BE2C (cell line): ENCODE data around the gene RAB40B.

Experiments used
- DNase-seq: peaks from one replicate; pipeline ENCODE4 v3.0.0-alpha.2; 2020
- H3K27me3 ChIP-seq: fragments of 250-450 bp; sonication (Bioruptor Pico); 2 replicates; pipeline ENCODE4 v1.5.1; 2020; ENCODE audit warnings: mild to moderate bottlenecking
- H3K36me3 ChIP-seq: fragments of 250-450 bp; sonication (Bioruptor Pico); 2 replicates; pipeline ENCODE4 v1.5.1; 2020; ENCODE audit warnings: mild to moderate bottlenecking
- H3K4me1 ChIP-seq: fragments of 250-450 bp; sonication (Bioruptor Pico); 2 replicates; pipeline ENCODE4 v1.5.1; 2020
- H3K4me3 ChIP-seq: 2 replicates; pipeline ENCODE4 v1.5.1; 2011; ENCODE audit warnings: low read depth, low read length
- H3K9me3 ChIP-seq: fragments of 250-450 bp; sonication (Bioruptor Pico); 2 replicates; pipeline ENCODE4 v1.5.1; 2020
- TF ChIP-seq, protein P1 (sequence below): IDR thresholded peaks from 2 replicates; pipeline ENCODE4 v1.5.1; 2012; ENCODE audit warnings: mild to moderate bottlenecking, low read depth, low read length

The RAB40B gene

DNA sequence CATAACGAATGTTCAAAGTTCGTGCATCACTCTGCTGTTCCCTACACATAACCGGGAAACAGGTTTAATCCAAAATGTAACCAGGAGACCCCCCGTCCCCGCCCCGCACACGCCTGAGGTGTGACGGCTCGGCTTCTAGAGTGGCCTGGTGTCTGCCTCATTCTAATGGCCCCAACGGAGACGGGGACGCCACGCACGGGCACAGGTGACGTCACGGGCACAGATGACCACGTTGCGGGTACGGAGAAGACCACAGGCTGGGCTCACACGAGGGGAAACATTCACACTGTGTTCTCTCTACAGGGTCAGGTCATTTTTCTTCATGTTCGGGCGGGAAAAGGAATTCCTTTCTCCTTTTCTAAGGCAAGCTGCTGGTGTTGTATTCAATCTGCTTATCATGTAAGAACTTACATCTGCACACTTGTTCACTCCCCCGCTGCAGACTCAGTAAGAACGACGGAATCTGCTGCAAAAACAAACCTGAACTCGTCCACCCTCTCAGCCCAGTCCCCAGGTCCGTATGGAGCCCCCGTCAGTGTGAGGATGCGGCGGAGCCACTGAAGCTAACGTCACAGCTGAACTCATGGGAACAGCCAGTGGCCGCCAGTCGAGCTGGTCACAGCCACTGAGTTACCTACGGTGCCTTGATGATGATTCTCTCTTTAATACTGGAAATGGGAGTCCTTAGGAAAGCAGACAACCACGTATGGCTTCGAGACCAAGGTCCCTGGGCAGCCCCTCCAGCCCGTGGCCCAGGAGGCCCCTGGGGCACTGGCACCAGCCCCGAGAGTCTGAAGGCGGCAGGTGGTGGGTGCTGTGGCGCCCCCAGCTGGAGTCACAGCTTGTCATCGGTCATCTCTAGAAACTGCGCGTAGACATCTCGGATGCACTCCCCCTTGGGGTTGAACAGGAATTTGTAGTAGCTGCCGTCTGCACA, 83.1 kb downstream of the RAB40B start:
- H3K4me3 ChIP-seq, result no peak overlapping the region
- TF ChIP-seq, protein P1, sequence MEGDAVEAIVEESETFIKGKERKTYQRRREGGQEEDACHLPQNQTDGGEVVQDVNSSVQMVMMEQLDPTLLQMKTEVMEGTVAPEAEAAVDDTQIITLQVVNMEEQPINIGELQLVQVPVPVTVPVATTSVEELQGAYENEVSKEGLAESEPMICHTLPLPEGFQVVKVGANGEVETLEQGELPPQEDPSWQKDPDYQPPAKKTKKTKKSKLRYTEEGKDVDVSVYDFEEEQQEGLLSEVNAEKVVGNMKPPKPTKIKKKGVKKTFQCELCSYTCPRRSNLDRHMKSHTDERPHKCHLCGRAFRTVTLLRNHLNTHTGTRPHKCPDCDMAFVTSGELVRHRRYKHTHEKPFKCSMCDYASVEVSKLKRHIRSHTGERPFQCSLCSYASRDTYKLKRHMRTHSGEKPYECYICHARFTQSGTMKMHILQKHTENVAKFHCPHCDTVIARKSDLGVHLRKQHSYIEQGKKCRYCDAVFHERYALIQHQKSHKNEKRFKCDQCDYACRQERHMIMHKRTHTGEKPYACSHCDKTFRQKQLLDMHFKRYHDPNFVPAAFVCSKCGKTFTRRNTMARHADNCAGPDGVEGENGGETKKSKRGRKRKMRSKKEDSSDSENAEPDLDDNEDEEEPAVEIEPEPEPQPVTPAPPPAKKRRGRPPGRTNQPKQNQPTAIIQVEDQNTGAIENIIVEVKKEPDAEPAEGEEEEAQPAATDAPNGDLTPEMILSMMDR, result peak; percentile 24; the same call in 1 of the 2 replicates
- peaks cover 5% of the 10 kb centered on the region for H3K4me1 ChIP-seq
- no peak for DNase-seq
- peaks cover 65% of the 10 kb centered on the region for H3K36me3 ChIP-seq
- no peaks in the 10 kb centered on the region for H3K9me3 ChIP-seq
- H3K27me3 ChIP-seq, result no peaks in the 10 kb centered on the region

DNA sequence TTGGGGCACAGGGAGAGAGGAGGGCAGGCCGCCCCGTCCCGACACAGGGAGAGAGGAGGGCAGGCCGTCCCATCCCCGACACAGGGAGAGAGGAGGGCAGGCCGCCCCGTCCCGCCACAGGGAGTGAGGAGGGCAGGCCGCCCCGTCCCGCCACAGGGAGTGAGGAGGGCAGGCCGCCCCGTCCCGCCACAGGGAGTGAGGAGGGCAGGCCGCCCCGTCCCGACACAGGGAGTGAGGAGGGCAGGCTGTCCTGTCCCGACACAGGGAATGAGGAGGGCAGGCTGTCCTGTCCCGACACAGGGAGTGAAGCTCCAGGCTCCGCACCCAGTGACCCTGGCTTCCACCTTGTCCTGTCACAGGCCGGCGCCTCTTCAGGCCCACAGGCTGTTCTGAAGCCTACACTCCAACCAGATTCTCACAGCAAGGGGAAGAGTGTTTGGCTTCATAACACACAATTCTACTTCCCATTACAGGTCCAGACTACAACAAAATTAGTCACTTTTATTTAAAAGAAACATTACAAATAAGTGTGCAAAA, 84.3 kb downstream of the RAB40B start:
- Histone ChIP-seq H3K4me3 (no peak overlapping the region), H3K9me3 (no peaks in the 10 kb centered on the region), H3K4me1 (peaks cover 5% of the 10 kb centered on the region), H3K27me3 (no peaks in the 10 kb centered on the region), H3K36me3 (peaks cover 58% of the 10 kb centered on the region)
- TF ChIP-seq, protein P1, result no peak
- peak; percentile 30 for DNase-seq

DNA sequence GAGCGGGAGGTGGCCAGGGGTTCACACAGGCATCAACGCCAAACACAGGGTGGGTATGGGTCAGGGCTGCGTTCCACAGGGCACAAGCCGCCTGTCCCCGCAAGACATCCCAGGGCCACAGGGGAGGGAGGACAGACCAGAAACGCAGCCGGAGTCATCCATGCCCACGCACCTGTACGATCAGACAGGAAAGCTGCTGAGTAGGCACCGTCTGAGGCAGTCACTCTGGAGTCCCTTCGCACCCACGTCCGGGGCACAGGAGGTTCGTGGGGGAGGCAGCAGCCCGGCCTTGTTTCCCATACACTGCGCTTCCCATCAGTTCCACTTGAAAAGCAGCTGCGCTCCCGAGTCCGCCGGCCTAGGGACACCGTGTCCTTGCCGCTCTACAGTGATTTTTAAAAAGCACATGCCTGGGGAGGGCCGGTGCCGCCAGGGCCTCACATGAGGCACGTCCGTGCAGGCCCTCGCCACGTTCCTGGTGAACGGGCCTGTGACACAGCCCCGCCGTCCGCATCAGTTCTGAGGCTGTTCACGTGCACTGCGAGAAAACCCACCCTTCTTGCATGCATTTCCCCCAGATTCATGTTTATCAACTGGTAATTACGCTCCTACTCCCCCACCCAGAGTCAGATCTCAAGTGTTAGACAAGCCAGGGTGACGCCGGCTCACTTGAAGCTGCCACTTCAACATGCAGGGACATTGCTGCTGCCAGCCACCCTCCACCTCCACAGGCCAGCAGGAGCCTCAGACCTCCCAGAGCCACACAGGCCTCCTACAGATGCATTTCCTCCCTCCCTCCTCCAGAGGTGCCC, 85.0 kb downstream of the RAB40B start:
- Histone ChIP-seq H3K4me3 (no peak overlapping the region), H3K27me3 (no peaks in the 10 kb centered on the region), H3K4me1 (peaks cover 5% of the 10 kb centered on the region), H3K36me3 (peaks cover 52% of the 10 kb centered on the region), H3K9me3 (no peaks in the 10 kb centered on the region)
- TF ChIP-seq, protein P1, result peak; percentile 16; the same call in 1 of the 2 replicates
- DNase-seq, result peak; percentile 77

DNA sequence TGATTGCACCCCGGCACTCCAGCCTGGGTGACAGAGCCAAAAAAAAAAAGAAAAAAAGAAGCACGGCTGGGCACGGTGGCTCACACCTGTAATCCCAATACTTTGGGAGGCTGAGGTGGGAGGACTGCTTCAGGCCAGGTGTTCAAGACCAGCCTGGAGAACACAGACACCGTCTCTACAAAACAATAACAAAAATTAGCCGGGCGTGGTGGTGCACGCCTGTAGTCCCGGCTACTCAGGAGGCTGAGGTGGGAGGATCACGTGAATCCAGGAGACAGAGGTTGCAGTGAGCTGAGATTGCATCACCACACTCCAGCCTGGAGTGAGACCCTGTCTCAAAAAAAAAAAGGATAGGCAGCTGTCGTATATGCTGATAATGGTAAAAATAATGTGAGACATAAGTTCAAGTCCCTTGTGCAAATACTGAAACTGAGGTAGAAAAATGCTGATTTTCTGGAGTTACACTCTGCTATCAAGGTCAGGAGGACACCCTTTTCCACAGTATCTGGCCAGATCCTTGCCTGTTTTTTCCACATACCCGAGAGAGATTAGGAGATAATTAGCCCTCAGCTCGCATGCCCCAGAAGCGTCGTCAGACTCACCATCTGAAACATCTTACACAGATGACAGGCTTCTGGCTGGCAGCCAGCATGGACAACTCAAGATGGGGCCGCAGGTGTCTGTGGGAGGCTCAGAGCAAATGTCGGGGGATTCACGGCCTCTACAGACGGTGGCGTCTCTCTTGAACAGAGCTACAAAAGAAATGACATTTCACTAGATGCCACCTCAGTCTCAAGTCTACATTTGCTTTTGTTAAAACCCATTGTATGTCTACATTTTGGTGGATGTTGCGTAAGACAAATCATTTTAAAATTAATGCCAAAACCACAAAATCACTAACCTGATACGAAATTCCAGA, 87.1 kb downstream of the RAB40B start:
- DNase-seq, result peak; percentile 84
- H3K4me1 ChIP-seq, result peaks cover 5% of the 10 kb centered on the region
- H3K27me3 ChIP-seq, result no peaks in the 10 kb centered on the region
- H3K9me3 ChIP-seq, result no peaks in the 10 kb centered on the region
- H3K36me3 ChIP-seq, result peaks cover 38% of the 10 kb centered on the region
- TF ChIP-seq, protein P1, result no peak
- no peak overlapping the region for H3K4me3 ChIP-seq

DNA sequence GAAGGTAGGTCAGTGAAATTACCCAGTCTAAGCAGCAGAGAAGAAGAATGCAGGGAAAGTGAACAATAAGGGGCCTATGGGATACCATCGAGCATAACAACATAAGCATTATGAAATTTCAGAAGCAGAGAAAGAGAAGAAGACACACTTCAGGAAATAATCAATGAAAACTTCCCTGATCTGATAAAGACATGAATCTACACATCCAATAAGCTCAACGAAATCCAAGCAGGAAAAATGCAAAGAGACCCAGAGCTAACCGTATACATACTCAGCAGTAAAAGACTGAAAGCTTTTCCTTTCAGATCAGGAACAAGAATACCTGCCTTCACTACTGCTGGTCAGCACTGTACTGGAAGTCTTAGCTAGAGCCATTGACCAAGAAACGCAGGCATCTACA, 88.8 kb downstream of the RAB40B start:
- Histone ChIP-seq H3K4me3 (no peak overlapping the region), H3K27me3 (no peaks in the 10 kb centered on the region), H3K4me1 (peaks cover 5% of the 10 kb centered on the region), H3K9me3 (no peaks in the 10 kb centered on the region), H3K36me3 (peaks cover 36% of the 10 kb centered on the region)
- TF ChIP-seq, protein P1, result no peak
- no peak for DNase-seq
